Endodermal cell (in vitro differentiated cells): ENCODE measurements around the gene MADD. TPM values are rescaled to one million over a fixed set of nuclear protein-coding genes. Genes with fewer than 3 reads are reported as not detected.

Source experiments
- DNase-seq: peaks from one replicate; pipeline ENCODE4 v3.0.0-alpha.2; 2017
- H3K27ac ChIP-seq: 2 replicates; pipeline ENCODE4 v1.5.1; 2013; ENCODE audit warnings: mild to moderate bottlenecking, low read depth, low read length, moderate library complexity
- H3K27me3 ChIP-seq: 2 replicates; pipeline ENCODE4 v1.6.1; 2013; ENCODE audit warnings: mild to moderate bottlenecking, low read length, moderate library complexity; ENCODE audit not compliant: insufficient read depth, control insufficient read depth, poor library complexity, severe bottlenecking
- H3K36me3 ChIP-seq: 2 replicates; pipeline ENCODE4 v1.7.0; 2013; ENCODE audit warnings: mild to moderate bottlenecking, low read length, moderate library complexity; ENCODE audit not compliant: control insufficient read depth, insufficient read depth
- H3K4me1 ChIP-seq: one replicate; pipeline ENCODE4 v1.7.0; 2013; ENCODE audit warnings: low read length; ENCODE audit not compliant: control insufficient read depth, insufficient read depth
- H3K4me3 ChIP-seq: 2 replicates; pipeline ENCODE4 v1.5.1; 2013; ENCODE audit warnings: mild to moderate bottlenecking, low read length, moderate library complexity
- H3K9ac ChIP-seq: 2 replicates; pipeline ENCODE4 v1.6.1; 2013; ENCODE audit warnings: mild to moderate bottlenecking, low read length, moderate library complexity; ENCODE audit not compliant: poor library complexity, severe bottlenecking; ENCODE audit errors: extremely low read depth
- H3K9me3 ChIP-seq: 2 replicates; pipeline ENCODE4 v1.6.1; 2013; ENCODE audit warnings: mild to moderate bottlenecking, low read length, moderate library complexity; ENCODE audit not compliant: control insufficient read depth
- H3K27ac Mint-ChIP-seq: 2 replicates; pipeline ENCODE4 v1.8.0; 2020; ENCODE audit warnings: mixed read lengths
- H3K27me3 Mint-ChIP-seq: 2 replicates; pipeline ENCODE4 v1.8.0; 2021; ENCODE audit warnings: mild to moderate bottlenecking, mixed read lengths; ENCODE audit not compliant: insufficient read depth
- H3K36me3 Mint-ChIP-seq: 2 replicates; pipeline ENCODE4 v1.8.0; 2020; ENCODE audit warnings: low read depth, mixed read lengths
- H3K4me1 Mint-ChIP-seq: 2 replicates; pipeline ENCODE4 v1.8.0; 2020; ENCODE audit warnings: mixed read lengths
- H3K4me3 Mint-ChIP-seq: 2 replicates; pipeline ENCODE4 v1.8.0; 2020; ENCODE audit warnings: mild to moderate bottlenecking, moderate library complexity, mixed read lengths
- H3K9me3 Mint-ChIP-seq: 2 replicates; pipeline ENCODE4 v1.8.0; 2020; ENCODE audit warnings: mild to moderate bottlenecking, mixed read lengths
- WGBS, 2 experiments: methylation state at CpG; one replicate each; pipeline versions ENCODE4 v1.1.5 to v1.1.7; 2013; ENCODE audit warnings: missing lambda C conversion rate in 2 of 2, mixed read lengths in 1 of 2; ENCODE audit not compliant: insufficient coverage in 1 of 2, insufficient read length in 1 of 2; 5-methylcytosine and 5-hydroxymethylcytosine counted together
- total RNA-seq, 2 donors: library from RNA; stranded (reverse); fragmentation: NEBNext Ultra II Directional in 1 of 2; extraction: Animal tissue kit (Norgen Biotek cat#: 25700) in 1 of 2; gene quantifications; 2 replicates in 1 of 2; 3 replicates in 1 of 2; pipeline ENCODE4 v1.2.1, GENCODE V29; 2021
- TF ChIP-seq, protein P1 (sequence below): fragments of 200-600 bp; sonication (generic); conservative IDR thresholded peaks from 2 replicates; pipeline ENCODE4 v1.5.0; 2021; ENCODE audit warnings: antibody characterized with exemption, mild to moderate bottlenecking

Gene MADD
- total RNA-seq, 2 donors from 2014 or later: 30.2 to 36.0 TPM

DNA sequence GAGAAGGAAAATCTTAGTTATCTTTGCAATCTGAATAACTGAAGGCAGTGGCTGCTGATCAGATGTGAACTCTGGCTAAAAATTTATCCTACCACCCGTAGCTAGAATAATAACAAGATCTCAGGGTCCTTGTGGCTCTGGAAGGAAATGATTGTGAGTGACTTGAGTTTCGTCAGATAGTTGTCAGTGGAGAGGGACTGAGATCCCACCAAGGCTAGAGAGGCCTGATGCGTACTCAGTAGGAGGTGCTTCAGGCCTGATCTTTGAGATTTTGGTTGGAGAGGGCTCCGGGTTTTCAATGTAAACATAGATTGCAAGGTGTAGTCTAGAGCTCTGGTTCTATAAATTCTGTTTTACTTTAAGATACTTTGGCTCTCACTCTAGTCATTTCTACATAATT lies 1.4 kb downstream of the MADD start:
- no peaks in the 10 kb centered on the region for H3K27me3 ChIP-seq
- TF ChIP-seq, protein P1, sequence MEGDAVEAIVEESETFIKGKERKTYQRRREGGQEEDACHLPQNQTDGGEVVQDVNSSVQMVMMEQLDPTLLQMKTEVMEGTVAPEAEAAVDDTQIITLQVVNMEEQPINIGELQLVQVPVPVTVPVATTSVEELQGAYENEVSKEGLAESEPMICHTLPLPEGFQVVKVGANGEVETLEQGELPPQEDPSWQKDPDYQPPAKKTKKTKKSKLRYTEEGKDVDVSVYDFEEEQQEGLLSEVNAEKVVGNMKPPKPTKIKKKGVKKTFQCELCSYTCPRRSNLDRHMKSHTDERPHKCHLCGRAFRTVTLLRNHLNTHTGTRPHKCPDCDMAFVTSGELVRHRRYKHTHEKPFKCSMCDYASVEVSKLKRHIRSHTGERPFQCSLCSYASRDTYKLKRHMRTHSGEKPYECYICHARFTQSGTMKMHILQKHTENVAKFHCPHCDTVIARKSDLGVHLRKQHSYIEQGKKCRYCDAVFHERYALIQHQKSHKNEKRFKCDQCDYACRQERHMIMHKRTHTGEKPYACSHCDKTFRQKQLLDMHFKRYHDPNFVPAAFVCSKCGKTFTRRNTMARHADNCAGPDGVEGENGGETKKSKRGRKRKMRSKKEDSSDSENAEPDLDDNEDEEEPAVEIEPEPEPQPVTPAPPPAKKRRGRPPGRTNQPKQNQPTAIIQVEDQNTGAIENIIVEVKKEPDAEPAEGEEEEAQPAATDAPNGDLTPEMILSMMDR: no peak
- H3K9me3 Mint-ChIP-seq: no peaks in the 10 kb centered on the region
- peaks cover 9% of the 10 kb centered on the region for H3K36me3 ChIP-seq
- peaks cover 13% of the 10 kb centered on the region for H3K36me3 Mint-ChIP-seq
- peak overlapping the region; percentile 76 for H3K4me3 ChIP-seq
- H3K9ac ChIP-seq: no peak overlapping the region
- DNase-seq: no peak
- H3K4me1 ChIP-seq: peaks cover 17% of the 10 kb centered on the region
- H3K9me3 ChIP-seq: no peaks in the 10 kb centered on the region
- WGBS, 2 experiments: 79 to 88% methylated on average over 4 of the region's 4 CpGs
- no peak overlapping the region for H3K27ac ChIP-seq
- peak overlapping the region; percentile 67 for H3K4me3 Mint-ChIP-seq
- H3K27ac Mint-ChIP-seq: no peak overlapping the region
- peaks cover 46% of the 10 kb centered on the region for H3K4me1 Mint-ChIP-seq
- H3K27me3 Mint-ChIP-seq: no peaks in the 10 kb centered on the region

DNA sequence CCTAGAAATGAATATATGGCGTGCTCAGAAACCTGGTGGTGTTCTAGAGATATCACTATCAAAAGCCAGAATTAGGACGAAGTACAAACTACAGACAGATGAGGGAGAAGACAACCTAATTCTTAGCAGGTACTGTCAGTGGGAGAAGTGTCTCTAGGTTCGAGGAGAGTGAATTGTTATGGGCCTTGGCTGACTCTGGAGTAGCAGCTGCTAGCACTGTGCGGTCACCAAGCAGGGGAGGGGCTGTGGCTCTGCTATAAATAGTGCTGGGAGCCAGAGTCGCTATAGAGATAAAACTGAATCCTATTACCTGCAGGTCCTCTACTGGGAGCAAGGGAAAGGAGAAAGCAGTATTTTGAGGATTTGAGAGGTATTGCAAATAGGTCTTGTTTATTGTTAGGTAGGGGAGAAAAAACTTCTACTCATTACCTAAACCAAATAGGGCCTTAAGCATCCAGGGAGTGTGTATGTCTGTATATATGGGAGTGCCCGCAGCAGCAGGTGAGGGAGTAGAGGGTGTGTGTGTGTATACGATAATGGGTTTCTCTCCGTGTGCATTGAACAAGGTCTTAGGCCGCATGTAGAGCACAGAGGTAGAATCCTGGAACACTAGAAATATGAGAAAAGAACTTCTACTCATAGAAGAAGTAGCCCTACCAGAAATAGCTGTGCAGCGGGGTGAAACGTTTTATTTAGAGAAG lies 2.2 kb downstream of the MADD start:
- H3K4me3 Mint-ChIP-seq: no peak overlapping the region
- peak overlapping the region; percentile 39 for H3K4me3 ChIP-seq
- no peak for DNase-seq
- no peak overlapping the region for H3K27ac ChIP-seq
- peaks cover 21% of the 10 kb centered on the region for H3K36me3 Mint-ChIP-seq
- no peaks in the 10 kb centered on the region for H3K9me3 ChIP-seq
- H3K27me3 Mint-ChIP-seq: no peaks in the 10 kb centered on the region
- H3K27ac Mint-ChIP-seq: no peak overlapping the region
- no peaks in the 10 kb centered on the region for H3K27me3 ChIP-seq
- H3K9me3 Mint-ChIP-seq: no peaks in the 10 kb centered on the region
- H3K4me1 Mint-ChIP-seq: peaks cover 53% of the 10 kb centered on the region
- peaks cover 13% of the 10 kb centered on the region for H3K36me3 ChIP-seq
- WGBS, 2 experiments: 86 to 90% methylated on average over 5 to 11 of the region's 11 CpGs
- TF ChIP-seq, protein P1: no peak
- H3K4me1 ChIP-seq: peaks cover 23% of the 10 kb centered on the region
- no peak overlapping the region for H3K9ac ChIP-seq

DNA sequence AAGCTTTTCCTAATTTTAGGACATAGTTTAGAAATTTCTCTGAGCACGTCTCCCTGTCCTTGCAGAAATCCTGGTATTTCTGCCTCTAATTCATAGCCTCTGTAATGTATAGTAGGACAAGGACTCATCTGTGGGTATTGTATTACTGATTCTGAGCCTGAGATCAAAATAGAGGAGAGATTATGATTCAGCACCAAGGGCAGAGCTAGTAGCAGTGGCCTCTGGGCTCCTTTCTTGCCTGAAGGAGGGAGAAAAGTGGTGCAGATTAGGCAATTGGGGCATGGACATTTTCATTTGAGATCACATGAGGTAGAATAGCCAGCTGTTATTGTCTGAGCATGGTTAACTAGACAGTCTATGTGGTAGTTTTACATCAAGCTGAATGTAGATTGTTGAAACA lies 2.8 kb downstream of the MADD start:
- Mint-ChIP-seq H3K4me3 (no peak overlapping the region), H3K27me3 (no peaks in the 10 kb centered on the region), H3K36me3 (peaks cover 23% of the 10 kb centered on the region), H3K27ac (no peak overlapping the region), H3K4me1 (peaks cover 50% of the 10 kb centered on the region), H3K9me3 (no peaks in the 10 kb centered on the region)
- Histone ChIP-seq H3K27me3 (no peaks in the 10 kb centered on the region), H3K9ac (no peak overlapping the region), H3K4me1 (peaks cover 25% of the 10 kb centered on the region), H3K36me3 (peaks cover 17% of the 10 kb centered on the region), H3K27ac (no peak overlapping the region), H3K9me3 (no peaks in the 10 kb centered on the region), H3K4me3 (no peak overlapping the region)
- TF ChIP-seq, protein P1: no peak
- WGBS, 2 experiments: 0% methylated on average over 1 of the region's 1 CpG; no CpG with 5 or more reads in 1 of the 2 experiments
- DNase-seq: no peak
